BLaER1 treated with 17β-estradiol and CSF1 and Interleukin-3, amounts not matched to agents 10 nM and 100 nM (cell line): ENCODE measurements around the gene LGALS8.

ENCODE experiments used
- H3K27ac ChIP-seq, 11 experiments: shearing (Covaris generic); formaldehyde crosslinking; 2 replicates each; pipeline ENCODE4 v1.8.1; 2022
- H3K27me3 ChIP-seq, 11 experiments: shearing (Covaris generic); formaldehyde crosslinking; 2 replicates each; pipeline ENCODE4 v1.8.1; 2022
- H3K36me3 ChIP-seq, 11 experiments: shearing (Covaris generic); formaldehyde crosslinking; 2 replicates each; pipeline ENCODE4 v1.8.1; 2022
- H3K4me1 ChIP-seq, 10 experiments: shearing (Covaris generic); formaldehyde crosslinking; 2 replicates each; pipeline ENCODE4 v1.8.1; 2022
- H3K4me2 ChIP-seq, 11 experiments: shearing (Covaris generic); formaldehyde crosslinking; 2 replicates each; pipeline ENCODE4 v1.8.1; 2022
- H3K4me3 ChIP-seq, 10 experiments: shearing (Covaris generic); formaldehyde crosslinking; 2 replicates each; pipeline ENCODE4 v1.8.1; 2022
- H3K9ac ChIP-seq, 11 experiments: shearing (Covaris generic); formaldehyde crosslinking; 2 replicates each; pipeline ENCODE4 v1.8.1; 2022
- H3K9me3 ChIP-seq, 11 experiments: shearing (Covaris generic); formaldehyde crosslinking; replicated peaks in 1 of 11; 2 replicates each; pipeline ENCODE4 v1.8.1; 2022
- H4K20me1 ChIP-seq, 11 experiments: shearing (Covaris generic); formaldehyde crosslinking; 2 replicates each; pipeline ENCODE4 v1.8.1; 2022
- Cebpa-rat ChIP-seq, 11 experiments: shearing (Covaris generic); IDR thresholded peaks; 2 replicates each; pipeline ENCODE4 v1.8.1; 2022

Gene LGALS8

GRCh38 chr1:236589531-236589930 is 65.7 kb downstream of the LGALS8 start:
- H3K4me3 ChIP-seq, result no peak overlapping the region
- H3K9ac ChIP-seq, result no peak overlapping the region
- H3K4me1 ChIP-seq, result no peaks in the 10 kb centered on the region
- H3K27ac ChIP-seq, result no peak overlapping the region
- no peaks in the 10 kb centered on the region for H3K9me3 ChIP-seq
- H3K36me3 ChIP-seq, result peaks cover 90 to 100% (median 98%) of the 10 kb centered on the region in 11 experiments
- no peak overlapping the region for H3K4me2 ChIP-seq
- no peak for TF ChIP-seq Cebpa-rat (IDR thresholded peaks at IDR 0.05)
- H4K20me1 ChIP-seq, result peaks cover 0 to 39% (median 4%) of the 10 kb centered on the region in 11 experiments; a peak in 9 of 22 replicates
- H3K27me3 ChIP-seq, result no peaks in the 10 kb centered on the region

- peaks cover 92 to 100% (median 98%) of the 10 kb centered on the region in 11 experiments for H3K36me3 ChIP-seq
- TF ChIP-seq Cebpa-rat (IDR thresholded peaks at IDR 0.05), result no peak
- H3K4me1 ChIP-seq, result no peaks in the 10 kb centered on the region
Measured at GRCh38 chr1:236590553-236591150, 66.9 kb downstream of the LGALS8 start.

GRCh38 chr1:236602171-236602570 is 78.4 kb downstream of the LGALS8 start:
- Histone ChIP-seq H3K27me3 (no peaks in the 10 kb centered on the region), H4K20me1 (peaks cover 0 to 60% (median 26%) of the 10 kb centered on the region in 11 experiments; a peak in 11 of 22 replicates), H3K27ac (no peak overlapping the region), H3K4me2 (peak overlapping the region in 7 of 11 experiments; percentile 71 to 97 (median 86); a peak in 8 of 22 replicates), H3K9me3 (no peaks in the 10 kb centered on the region), H3K9ac (no peak overlapping the region), H3K4me3 (no peak overlapping the region), H3K36me3 (peaks cover 55 to 62% (median 60%) of the 10 kb centered on the region in 11 experiments), H3K4me1 (peaks cover 17 to 21% (median 18%) of the 10 kb centered on the region in 10 experiments)
- TF ChIP-seq Cebpa-rat (IDR thresholded peaks at IDR 0.05), result no peak

More at GRCh38 chr1:236590553-236591150, 66.9 kb downstream of the LGALS8 start:
- Histone ChIP-seq H3K9ac (no peak overlapping the region), H3K9me3 (no peaks in the 10 kb centered on the region), H3K4me2 (no peak overlapping the region), H3K4me3 (no peak overlapping the region), H3K27me3 (no peaks in the 10 kb centered on the region), H4K20me1 (peaks cover 0 to 39% (median 5%) of the 10 kb centered on the region in 11 experiments; a peak in 9 of 22 replicates), H3K27ac (no peak overlapping the region)
